IPS-20b (cell line): ENCODE data around the gene DNASE1L1.
A peak's percentile ranks its signal among the peaks of the same experiment; 100 is the strongest.

Source experiments
- H3K27ac ChIP-seq: one replicate; pipeline ENCODE4 v1.5.1; 2013; ENCODE audit warnings: low read length
- H3K27me3 ChIP-seq: 2 replicates; pipeline ENCODE4 v1.6.1; 2013; ENCODE audit warnings: mild to moderate bottlenecking, low read length, inconsistent platforms; ENCODE audit not compliant: insufficient read depth
- H3K36me3 ChIP-seq: 2 replicates; pipeline ENCODE4 v1.6.1; 2013; ENCODE audit warnings: low read depth, mild to moderate bottlenecking, inconsistent platforms, low read length, moderate library complexity; ENCODE audit not compliant: insufficient read depth
- H3K4me1 ChIP-seq: 2 replicates; pipeline ENCODE4 v1.6.1; 2013; ENCODE audit warnings: mild to moderate bottlenecking, control low read depth, inconsistent platforms, low read length, moderate library complexity; ENCODE audit not compliant: insufficient read depth
- H3K4me3 ChIP-seq: 2 replicates; pipeline ENCODE4 v1.5.1; 2013; ENCODE audit warnings: mild to moderate bottlenecking, low read length, inconsistent platforms
- H3K9ac ChIP-seq: 2 replicates; pipeline ENCODE4 v1.6.1; 2013; ENCODE audit warnings: low read depth, mild to moderate bottlenecking, inconsistent platforms, low read length, moderate library complexity
- H3K9me3 ChIP-seq: 2 replicates; pipeline ENCODE4 v1.6.1; 2013; ENCODE audit warnings: mild to moderate bottlenecking, low read depth, low read length, inconsistent platforms; ENCODE audit not compliant: insufficient read depth

Gene DNASE1L1

GRCh38 chrX:154443992-154444754 lies 35.1 kb upstream of the DNASE1L1 start, which contains the start of gene FAM50A:
FAM50A (plus strand) TSS chrX:154444141; CDS start chrX:154444236, 95 bp downstream.
- peak within 1 kb of the TSS; percentile 67; the same call in 1 of the 2 replicates for H3K9ac ChIP-seq

GRCh38 chrX:154443479-154443910 lies 34.4 kb upstream of the DNASE1L1 start:
- no peak overlapping the region for H3K27ac ChIP-seq
- H3K9ac ChIP-seq, result no peak overlapping the region; the same call in 1 of the 2 replicates
- H3K36me3 ChIP-seq, result peaks cover 26% of the 10 kb centered on the region
- no peaks in the 10 kb centered on the region for H3K27me3 ChIP-seq
- H3K4me1 ChIP-seq, result no peaks in the 10 kb centered on the region
- peak overlapping the region; percentile 54; the same call in 1 of the 2 replicates for H3K4me3 ChIP-seq
- no peaks in the 10 kb centered on the region for H3K9me3 ChIP-seq

More at GRCh38 chrX:154443992-154444754, 35.1 kb upstream of the DNASE1L1 start, which contains the start of gene FAM50A:
- no peaks in the 10 kb centered on the region for H3K27me3 ChIP-seq
- H3K36me3 ChIP-seq, result peaks cover 24% of the 10 kb centered on the region; the same call in 1 of the 2 replicates
- no peak within 1 kb of the TSS for H3K27ac ChIP-seq
- H3K4me1 ChIP-seq, result no peaks in the 10 kb centered on the region
- H3K4me3 ChIP-seq, result peak within 1 kb of the TSS; percentile 63
- no peaks in the 10 kb centered on the region for H3K9me3 ChIP-seq

- Histone ChIP-seq H3K27me3 (no peaks in the 10 kb centered on the region), H3K9me3 (no peaks in the 10 kb centered on the region), H3K36me3 (peaks cover 26% of the 10 kb centered on the region), H3K27ac (no peak overlapping the region), H3K4me3 (no peak overlapping the region), H3K9ac (no peak overlapping the region), H3K4me1 (no peaks in the 10 kb centered on the region)
Measured at GRCh38 chrX:154441984-154442707, 33.1 kb upstream of the DNASE1L1 start.

GRCh38 chrX:154441564-154441963 lies 32.5 kb upstream of the DNASE1L1 start:
- no peaks in the 10 kb centered on the region for H3K4me1 ChIP-seq
- H3K36me3 ChIP-seq, result peaks cover 26% of the 10 kb centered on the region
- no peaks in the 10 kb centered on the region for H3K27me3 ChIP-seq
- H3K9ac ChIP-seq, result no peak overlapping the region
- H3K4me3 ChIP-seq, result no peak overlapping the region
- H3K9me3 ChIP-seq, result no peaks in the 10 kb centered on the region
- no peak overlapping the region for H3K27ac ChIP-seq

- H3K9me3 ChIP-seq, result no peaks in the 10 kb centered on the region
- no peaks in the 10 kb centered on the region for H3K27me3 ChIP-seq
- H3K27ac ChIP-seq, result no peak overlapping the region
- H3K9ac ChIP-seq, result no peak overlapping the region
- no peaks in the 10 kb centered on the region for H3K4me1 ChIP-seq
- peaks cover 26% of the 10 kb centered on the region for H3K36me3 ChIP-seq
- no peak overlapping the region for H3K4me3 ChIP-seq
Measured at GRCh38 chrX:154440623-154441357, 31.7 kb upstream of the DNASE1L1 start.

GRCh38 chrX:154439841-154440240 lies 30.8 kb upstream of the DNASE1L1 start:
- Histone ChIP-seq H3K9ac (no peak overlapping the region), H3K27ac (no peak overlapping the region), H3K36me3 (peaks cover 26% of the 10 kb centered on the region), H3K9me3 (no peaks in the 10 kb centered on the region), H3K4me3 (no peak overlapping the region), H3K4me1 (no peaks in the 10 kb centered on the region), H3K27me3 (no peaks in the 10 kb centered on the region)

GRCh38 chrX:154437971-154438893 lies 29.2 kb upstream of the DNASE1L1 start:
- H3K4me1 ChIP-seq, result no peaks in the 10 kb centered on the region
- H3K9ac ChIP-seq, result peak overlapping the region; percentile 58; the same call in 1 of the 2 replicates
- H3K36me3 ChIP-seq, result peaks cover 26% of the 10 kb centered on the region
- H3K27me3 ChIP-seq, result no peaks in the 10 kb centered on the region
- H3K27ac ChIP-seq, result no peak overlapping the region
- peak overlapping the region; percentile 75 for H3K4me3 ChIP-seq
- H3K9me3 ChIP-seq, result no peaks in the 10 kb centered on the region

- Histone ChIP-seq H3K36me3 (peaks cover 25% of the 10 kb centered on the region), H3K9ac (peak within 1 kb of the TSS; percentile 58; the same call in 1 of the 2 replicates)
Measured at GRCh38 chrX:154436983-154437752, 28.1 kb upstream of the DNASE1L1 start, which contains the start of gene GDI1. GDI1 (plus strand) TSS chrX:154437154; CDS start chrX:154437255, 101 bp downstream.

GRCh38 chrX:154436374-154436982 lies 27.4 kb upstream of the DNASE1L1 start:
- H3K9ac ChIP-seq, result peak overlapping the region; percentile 45; the same call in 1 of the 2 replicates
- peaks cover 25% of the 10 kb centered on the region for H3K36me3 ChIP-seq
- no peak overlapping the region for H3K27ac ChIP-seq
- H3K4me1 ChIP-seq, result no peaks in the 10 kb centered on the region
- H3K27me3 ChIP-seq, result no peaks in the 10 kb centered on the region
- peak overlapping the region; percentile 52 for H3K4me3 ChIP-seq
- no peaks in the 10 kb centered on the region for H3K9me3 ChIP-seq

More at GRCh38 chrX:154436983-154437752, 28.1 kb upstream of the DNASE1L1 start, which contains the start of gene GDI1:
- Histone ChIP-seq H3K4me1 (no peaks in the 10 kb centered on the region), H3K27ac (no peak within 1 kb of the TSS), H3K4me3 (peak within 1 kb of the TSS; percentile 75), H3K27me3 (no peaks in the 10 kb centered on the region), H3K9me3 (no peaks in the 10 kb centered on the region)
